Lower leg skin (tissue), 3 donors: ENCODE measurements around the gene GPR26.

Experiments
- POLR2A ChIP-seq, 2 donors: fragments of 450-650 bp; IDR thresholded peaks; one replicate each; pipeline ENCODE4 v1.6.1; 2016 to 2017; ENCODE audit warnings: antibody characterized with exemption in 2 of 2, mild to moderate bottlenecking in 1 of 2, moderate library complexity in 1 of 2
- TF ChIP-seq, protein P1 (sequence below), 3 donors: fragments of 450-650 bp; IDR thresholded peaks; one replicate each; pipeline ENCODE4 v1.5.1; 2016; ENCODE audit warnings: antibody characterized with exemption in 3 of 3, mild to moderate bottlenecking in 3 of 3, moderate library complexity in 2 of 3

DNA sequence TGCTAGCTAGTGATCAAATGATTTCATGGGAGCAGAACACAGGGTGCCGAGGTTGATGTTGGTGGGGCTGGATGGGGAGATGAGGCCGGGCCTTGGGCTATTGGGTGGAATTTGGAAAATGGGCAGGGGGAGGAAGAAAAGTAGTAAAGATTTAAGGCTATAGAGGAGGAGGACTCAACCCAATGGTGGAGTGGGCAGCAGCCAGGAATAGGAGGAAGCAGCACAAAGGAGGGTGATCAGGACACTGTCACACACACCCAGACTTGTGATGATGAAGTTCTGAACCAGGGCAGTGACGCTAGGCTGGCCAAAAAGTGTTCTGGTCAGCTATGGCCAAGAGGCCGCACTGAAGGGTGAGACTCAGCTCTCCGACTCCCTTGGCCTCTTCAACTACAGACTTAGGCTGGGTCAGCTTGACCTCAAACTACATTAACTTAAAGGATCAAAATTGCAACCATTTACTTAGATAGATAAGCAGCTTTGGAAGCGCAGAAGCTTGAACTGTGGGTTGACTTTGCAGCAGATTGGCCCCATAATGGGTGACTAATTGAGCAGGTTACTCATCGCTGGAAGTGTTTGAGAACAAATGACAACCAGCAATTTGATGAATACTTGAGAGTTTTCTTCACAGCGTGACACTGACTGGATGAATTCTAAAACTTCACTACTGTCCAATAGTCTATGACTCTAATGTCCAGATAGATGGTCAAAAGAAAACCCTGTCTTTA lies 29.4 kb upstream of the GPR26 start:
- TF ChIP-seq POLR2A (IDR thresholded peaks at IDR 0.05) = no peak
- TF ChIP-seq, protein P1, sequence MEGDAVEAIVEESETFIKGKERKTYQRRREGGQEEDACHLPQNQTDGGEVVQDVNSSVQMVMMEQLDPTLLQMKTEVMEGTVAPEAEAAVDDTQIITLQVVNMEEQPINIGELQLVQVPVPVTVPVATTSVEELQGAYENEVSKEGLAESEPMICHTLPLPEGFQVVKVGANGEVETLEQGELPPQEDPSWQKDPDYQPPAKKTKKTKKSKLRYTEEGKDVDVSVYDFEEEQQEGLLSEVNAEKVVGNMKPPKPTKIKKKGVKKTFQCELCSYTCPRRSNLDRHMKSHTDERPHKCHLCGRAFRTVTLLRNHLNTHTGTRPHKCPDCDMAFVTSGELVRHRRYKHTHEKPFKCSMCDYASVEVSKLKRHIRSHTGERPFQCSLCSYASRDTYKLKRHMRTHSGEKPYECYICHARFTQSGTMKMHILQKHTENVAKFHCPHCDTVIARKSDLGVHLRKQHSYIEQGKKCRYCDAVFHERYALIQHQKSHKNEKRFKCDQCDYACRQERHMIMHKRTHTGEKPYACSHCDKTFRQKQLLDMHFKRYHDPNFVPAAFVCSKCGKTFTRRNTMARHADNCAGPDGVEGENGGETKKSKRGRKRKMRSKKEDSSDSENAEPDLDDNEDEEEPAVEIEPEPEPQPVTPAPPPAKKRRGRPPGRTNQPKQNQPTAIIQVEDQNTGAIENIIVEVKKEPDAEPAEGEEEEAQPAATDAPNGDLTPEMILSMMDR (IDR thresholded peaks at IDR 0.05) = no peak
